HEK293 (cell line): ENCODE results near the gene TSHZ3.
A peak's percentile ranks its signal among the peaks of the same experiment; 100 is the strongest.

ENCODE experiments used
- GFI1B ChIP-seq: fragments of 450-650 bp; formaldehyde crosslinking; IDR thresholded peaks from 2 replicates; pipeline ENCODE4 v1.5.1; 2016; ENCODE audit warnings: missing biosample characterization, missing genetic modification characterization
- HIC1 ChIP-seq: fragments of 450-650 bp; formaldehyde crosslinking; IDR thresholded peaks from 2 replicates; pipeline ENCODE4 v1.5.1; 2016; ENCODE audit warnings: missing biosample characterization, missing genetic modification characterization
- HOXA7 ChIP-seq: sonication (generic); formaldehyde crosslinking; IDR thresholded peaks from 2 replicates; pipeline ENCODE4 v1.8.1; 2022; ENCODE audit warnings: missing genetic modification reagents, borderline replicate concordance
- KLF10 ChIP-seq: fragments of 450-650 bp; IDR thresholded peaks from 2 replicates; pipeline ENCODE4 v1.5.1; 2018; ENCODE audit warnings: missing biosample characterization, mild to moderate bottlenecking, missing genetic modification characterization
- KLF9 ChIP-seq: fragments of 450-650 bp; formaldehyde crosslinking; IDR thresholded peaks from 2 replicates; pipeline ENCODE4 v1.5.1; 2016; ENCODE audit warnings: missing biosample characterization, missing genetic modification characterization, low read depth
- PRDM1 ChIP-seq: fragments of 450-650 bp; formaldehyde crosslinking; IDR thresholded peaks from 2 replicates; pipeline ENCODE4; 2016; ENCODE audit warnings: missing biosample characterization, missing genetic modification characterization
- PRDM2 ChIP-seq: fragments of 450-650 bp; formaldehyde crosslinking; IDR thresholded peaks from 2 replicates; pipeline ENCODE4 v1.5.1; 2016; ENCODE audit warnings: missing biosample characterization, missing genetic modification characterization, borderline replicate concordance
- SALL2 ChIP-seq: fragments of 450-650 bp; formaldehyde crosslinking; IDR thresholded peaks from 2 replicates; pipeline ENCODE4 v1.5.0; 2017; ENCODE audit warnings: missing biosample characterization, mild to moderate bottlenecking, missing genetic modification characterization, borderline replicate concordance
- SCRT2 ChIP-seq: fragments of 450-650 bp; formaldehyde crosslinking; IDR thresholded peaks from 2 replicates; pipeline ENCODE4 v1.5.1; 2016; ENCODE audit warnings: missing biosample characterization, missing genetic modification characterization
- ZBTB21 ChIP-seq: fragments of 450-650 bp; formaldehyde crosslinking; IDR thresholded peaks from 2 replicates; pipeline ENCODE4 v1.5.1; 2017; ENCODE audit warnings: missing biosample characterization, missing genetic modification characterization
- ZBTB48 ChIP-seq: fragments of 450-650 bp; formaldehyde crosslinking; IDR thresholded peaks from 2 replicates; pipeline ENCODE4 v1.5.1; 2016; ENCODE audit warnings: missing biosample characterization, missing genetic modification characterization
- ZFP3 ChIP-seq: fragments of 450-650 bp; formaldehyde crosslinking; IDR thresholded peaks from 2 replicates; pipeline ENCODE4 v1.5.1; 2016; ENCODE audit warnings: low read depth, missing biosample characterization, missing genetic modification characterization
- ZNF114 ChIP-seq: fragments of 450-650 bp; formaldehyde crosslinking; IDR thresholded peaks from 2 replicates; pipeline ENCODE4 v1.5.0; 2017; ENCODE audit warnings: missing biosample characterization, missing genetic modification characterization
- ZNF350 ChIP-seq: fragments of 450-650 bp; formaldehyde crosslinking; IDR thresholded peaks from 2 replicates; pipeline ENCODE4 v1.5.0; 2017; ENCODE audit warnings: missing biosample characterization, mild to moderate bottlenecking, missing genetic modification characterization
- ZNF404 ChIP-seq: fragments of 450-650 bp; formaldehyde crosslinking; IDR thresholded peaks from 2 replicates; pipeline ENCODE4 v1.5.1; 2017; ENCODE audit warnings: missing biosample characterization, missing genetic modification characterization
- ZNF48 ChIP-seq: fragments of 450-650 bp; formaldehyde crosslinking; IDR thresholded peaks from 2 replicates; pipeline ENCODE4 v1.5.1; 2016; ENCODE audit warnings: missing biosample characterization, missing genetic modification characterization
- ZNF580 ChIP-seq: fragments of 450-650 bp; formaldehyde crosslinking; IDR thresholded peaks from 2 replicates; pipeline ENCODE4 v1.5.1; 2016; ENCODE audit warnings: missing biosample characterization, missing genetic modification characterization
- ZNF629 ChIP-seq: fragments of 450-650 bp; formaldehyde crosslinking; IDR thresholded peaks from 2 replicates; pipeline ENCODE4 v1.5.1; 2017; ENCODE audit warnings: missing biosample characterization, missing genetic modification characterization
- ZNF777 ChIP-seq: fragments of 450-650 bp; formaldehyde crosslinking; IDR thresholded peaks from 2 replicates; pipeline ENCODE4 v1.5.1; 2017; ENCODE audit warnings: missing biosample characterization, missing genetic modification characterization, borderline replicate concordance
- ZNF791 ChIP-seq: fragments of 450-650 bp; formaldehyde crosslinking; IDR thresholded peaks from 2 replicates; pipeline ENCODE4 v1.5.1; 2016; ENCODE audit warnings: missing biosample characterization, missing genetic modification characterization
- ZSCAN23 ChIP-seq: fragments of 450-650 bp; formaldehyde crosslinking; IDR thresholded peaks from 2 replicates; pipeline ENCODE4 v1.5.1; 2016; ENCODE audit warnings: missing biosample characterization, missing genetic modification characterization
- TF ChIP-seq, protein P1 (sequence below): fragments of 450-650 bp; formaldehyde crosslinking; IDR thresholded peaks from 2 replicates; pipeline ENCODE4 v1.5.1; 2016; ENCODE audit warnings: missing biosample characterization, missing genetic modification characterization
- TF ChIP-seq, protein P2 (sequence below): fragments of 450-650 bp; formaldehyde crosslinking; IDR thresholded peaks from 2 replicates; pipeline ENCODE4 v1.5.1; 2016; ENCODE audit warnings: missing biosample characterization, missing genetic modification characterization
- TF ChIP-seq, protein P3 (sequence below): fragments of 450-650 bp; IDR thresholded peaks from 2 replicates; pipeline ENCODE4 v1.5.1; 2018; ENCODE audit warnings: missing biosample characterization, missing genetic modification characterization

The TSHZ3 gene

DNA sequence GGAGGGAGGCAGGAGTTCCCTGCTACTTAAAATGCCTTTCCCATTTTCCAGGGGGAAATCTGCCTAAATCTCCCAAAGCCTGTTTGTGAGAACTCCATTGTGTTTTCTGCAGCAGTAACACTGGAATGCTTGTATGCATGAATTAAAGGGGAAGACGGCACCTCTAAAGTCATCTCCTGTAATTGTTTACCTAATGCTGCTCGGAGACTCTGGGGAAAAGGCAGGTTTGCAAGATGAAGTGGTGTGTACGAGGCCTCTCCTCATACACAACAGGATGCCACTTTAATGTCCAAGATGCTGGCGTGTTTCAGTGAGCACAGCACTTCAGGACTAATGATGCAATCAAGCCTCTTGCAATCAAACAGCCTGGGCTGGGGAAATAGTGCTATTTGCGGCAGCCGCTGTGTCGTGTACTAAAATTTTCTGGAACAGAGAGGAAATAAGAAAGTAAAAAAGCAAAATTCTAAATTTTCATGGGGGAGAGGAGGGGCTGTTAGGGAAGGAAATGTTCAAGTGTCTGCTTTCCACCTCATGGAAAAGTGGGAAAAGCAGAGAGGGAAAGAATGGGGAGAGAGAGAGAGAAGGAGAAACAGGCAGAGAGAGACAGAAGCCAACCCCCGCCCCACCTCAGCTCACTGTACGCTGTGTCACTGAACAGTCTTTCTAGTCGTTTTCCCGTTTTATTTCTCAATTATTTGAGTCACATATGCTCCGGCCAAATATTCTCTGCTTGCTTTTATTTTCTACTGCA lies 32.9 kb downstream of the TSHZ3 start (continued):
- TF ChIP-seq ZFP3 (tag by site-specific recombination) (0 out of 2 replicates have a peak, but pooled peaks have one; percentile 5), ZNF580 (tag by site-specific recombination) (no peak; the same call in 1 of the 2 replicates), PRDM2 (tag by site-specific recombination) (no peak), KLF10 (tag by site-specific recombination) (no peak), PRDM1 (tag by site-specific recombination) (peak; percentile 98), ZNF48 (tag by site-specific recombination) (no peak), HOXA7 (no peak), ZSCAN23 (tag by site-specific recombination) (no peak), HIC1 (no peak), GFI1B (tag by site-specific recombination) (no peak), ZBTB48 (tag by site-specific recombination) (no peak), ZNF404 (tag by site-specific recombination) (no peak), KLF9 (no peak), ZNF114 (tag by site-specific recombination) (no peak), ZNF629 (tag by site-specific recombination) (peak; percentile 91), SCRT2 (tag by site-specific recombination) (peak; percentile 71), ZBTB21 (tag by site-specific recombination) (peak; percentile 92), ZNF791 (no peak), ZNF350 (tag by site-specific recombination) (no peak), ZNF777 (tag by site-specific recombination) (no peak), SALL2 (tag by site-specific recombination) (no peak)
- TF ChIP-seq, protein P1, sequence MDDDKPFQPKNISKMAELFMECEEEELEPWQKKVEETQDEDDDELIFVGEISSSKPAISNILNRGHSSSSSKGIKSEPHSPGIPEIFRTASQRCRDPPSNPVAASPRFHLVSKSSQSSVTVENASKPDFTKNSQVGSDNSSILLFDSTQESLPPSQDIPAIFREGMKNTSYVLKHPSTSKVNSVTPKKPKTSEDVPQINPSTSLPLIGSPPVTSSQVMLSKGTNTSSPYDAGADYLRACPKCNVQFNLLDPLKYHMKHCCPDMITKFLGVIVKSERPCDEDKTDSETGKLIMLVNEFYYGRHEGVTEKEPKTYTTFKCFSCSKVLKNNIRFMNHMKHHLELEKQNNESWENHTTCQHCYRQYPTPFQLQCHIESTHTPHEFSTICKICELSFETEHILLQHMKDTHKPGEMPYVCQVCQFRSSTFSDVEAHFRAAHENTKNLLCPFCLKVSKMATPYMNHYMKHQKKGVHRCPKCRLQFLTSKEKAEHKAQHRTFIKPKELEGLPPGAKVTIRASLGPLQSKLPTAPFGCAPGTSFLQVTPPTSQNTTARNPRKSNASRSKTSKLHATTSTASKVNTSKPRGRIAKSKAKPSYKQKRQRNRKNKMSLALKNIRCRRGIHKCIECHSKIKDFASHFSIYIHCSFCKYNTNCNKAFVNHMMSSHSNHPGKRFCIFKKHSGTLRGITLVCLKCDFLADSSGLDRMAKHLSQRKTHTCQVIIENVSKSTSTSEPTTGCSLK (tag by site-specific recombination), result no peak
- TF ChIP-seq, protein P2, sequence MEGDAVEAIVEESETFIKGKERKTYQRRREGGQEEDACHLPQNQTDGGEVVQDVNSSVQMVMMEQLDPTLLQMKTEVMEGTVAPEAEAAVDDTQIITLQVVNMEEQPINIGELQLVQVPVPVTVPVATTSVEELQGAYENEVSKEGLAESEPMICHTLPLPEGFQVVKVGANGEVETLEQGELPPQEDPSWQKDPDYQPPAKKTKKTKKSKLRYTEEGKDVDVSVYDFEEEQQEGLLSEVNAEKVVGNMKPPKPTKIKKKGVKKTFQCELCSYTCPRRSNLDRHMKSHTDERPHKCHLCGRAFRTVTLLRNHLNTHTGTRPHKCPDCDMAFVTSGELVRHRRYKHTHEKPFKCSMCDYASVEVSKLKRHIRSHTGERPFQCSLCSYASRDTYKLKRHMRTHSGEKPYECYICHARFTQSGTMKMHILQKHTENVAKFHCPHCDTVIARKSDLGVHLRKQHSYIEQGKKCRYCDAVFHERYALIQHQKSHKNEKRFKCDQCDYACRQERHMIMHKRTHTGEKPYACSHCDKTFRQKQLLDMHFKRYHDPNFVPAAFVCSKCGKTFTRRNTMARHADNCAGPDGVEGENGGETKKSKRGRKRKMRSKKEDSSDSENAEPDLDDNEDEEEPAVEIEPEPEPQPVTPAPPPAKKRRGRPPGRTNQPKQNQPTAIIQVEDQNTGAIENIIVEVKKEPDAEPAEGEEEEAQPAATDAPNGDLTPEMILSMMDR (tag by site-specific recombination), result no peak
- TF ChIP-seq, protein P3, sequence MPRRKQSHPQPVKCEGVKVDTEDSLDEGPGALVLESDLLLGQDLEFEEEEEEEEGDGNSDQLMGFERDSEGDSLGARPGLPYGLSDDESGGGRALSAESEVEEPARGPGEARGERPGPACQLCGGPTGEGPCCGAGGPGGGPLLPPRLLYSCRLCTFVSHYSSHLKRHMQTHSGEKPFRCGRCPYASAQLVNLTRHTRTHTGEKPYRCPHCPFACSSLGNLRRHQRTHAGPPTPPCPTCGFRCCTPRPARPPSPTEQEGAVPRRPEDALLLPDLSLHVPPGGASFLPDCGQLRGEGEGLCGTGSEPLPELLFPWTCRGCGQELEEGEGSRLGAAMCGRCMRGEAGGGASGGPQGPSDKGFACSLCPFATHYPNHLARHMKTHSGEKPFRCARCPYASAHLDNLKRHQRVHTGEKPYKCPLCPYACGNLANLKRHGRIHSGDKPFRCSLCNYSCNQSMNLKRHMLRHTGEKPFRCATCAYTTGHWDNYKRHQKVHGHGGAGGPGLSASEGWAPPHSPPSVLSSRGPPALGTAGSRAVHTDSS (tag by site-specific recombination), result no peak
